HepG2 (cell line): ENCODE measurements around the gene MTIF2. TPM values are rescaled to one million over a fixed set of nuclear protein-coding genes. Genes with fewer than 3 reads are reported as not detected.

ENCODE experiments used
- CEBPG ChIP-seq: IDR thresholded peaks from 2 replicates; pipeline ENCODE4 v1.6.1; 2016
- EHMT2 ChIP-seq: fragments of 200-600 bp; sonication (generic); IDR thresholded peaks from 2 replicates; pipeline ENCODE4 v1.7.0; 2017; ENCODE audit warnings: antibody characterized with exemption, low read depth, low read length, borderline replicate concordance
- FIP1L1 ChIP-seq: fragments of 200-400 bp; formaldehyde crosslinking; IDR thresholded peaks from 2 replicates; pipeline ENCODE4 v1.6.1; 2018; ENCODE audit warnings: low read depth, mild to moderate bottlenecking, low read length, moderate library complexity, borderline replicate concordance; ENCODE audit not compliant: insufficient read depth
- KDM6A ChIP-seq: IDR thresholded peaks from 2 replicates; pipeline ENCODE4 v1.6.1; 2016; ENCODE audit warnings: low read depth
- KMT2B ChIP-seq: IDR thresholded peaks from 2 replicates; pipeline ENCODE4 v1.6.1; 2016; ENCODE audit warnings: missing genetic modification reagents, missing compliant biosample characterization
- MAF1 ChIP-seq: sonication (generic); formaldehyde crosslinking; IDR thresholded peaks from 2 replicates; pipeline ENCODE4 v1.5.0; 2020; ENCODE audit warnings: missing genetic modification reagents, borderline replicate concordance
- SMAD1 ChIP-seq: sonication (generic); formaldehyde crosslinking; IDR thresholded peaks from 2 replicates; pipeline ENCODE4 v1.4.0; 2020; ENCODE audit warnings: missing genetic modification reagents, low read depth, mild to moderate bottlenecking, borderline replicate concordance
- TMF1 ChIP-seq: sonication (generic); formaldehyde crosslinking; IDR thresholded peaks from 2 replicates; pipeline ENCODE4 v1.8.1; 2022; ENCODE audit warnings: low read depth, missing genetic modification reagents
- U2AF2 ChIP-seq: fragments of 200-400 bp; formaldehyde crosslinking; IDR thresholded peaks from 2 replicates; pipeline ENCODE4 v1.6.1; 2017; ENCODE audit warnings: low read depth, mild to moderate bottlenecking, low read length
- ZFX ChIP-seq: sonication (generic); formaldehyde crosslinking; IDR thresholded peaks from 2 replicates; pipeline ENCODE4 v1.4.0; 2020; ENCODE audit warnings: mild to moderate bottlenecking, low read depth, missing genetic modification reagents, moderate library complexity
- ZKSCAN5 ChIP-seq: sonication (generic); formaldehyde crosslinking; IDR thresholded peaks from 2 replicates; pipeline ENCODE4 v1.5.1; 2020; ENCODE audit warnings: mild to moderate bottlenecking, missing genetic modification reagents
- ZNF232 ChIP-seq: sonication (generic); formaldehyde crosslinking; IDR thresholded peaks from 2 replicates; pipeline ENCODE4 v1.4.0; 2020; ENCODE audit warnings: missing genetic modification reagents, borderline replicate concordance
- polyA plus RNA-seq, 8 experiments: library from polyadenylated mRNA; depleted of rRNA in 3 of 8; stranded (reverse) in 7 of 8; unstranded in 1 of 8; fragments of >200 nt; fragmentation: Illumina TruSeq in 4 of 8; extraction: Trizol in 4 of 8; gene quantifications; 2 replicates each; pipeline versions ENCODE4 v1.2.1 to v1.2.3, GENCODE V29; 2011 to 2016; ENCODE audit warnings: low read depth in 4 of 8, missing spikeins in 1 of 8, mixed read lengths in 1 of 8; ENCODE audit not compliant: insufficient read depth in 1 of 8
- total RNA-seq, 5 experiments: library from RNA; depleted of rRNA; stranded (reverse); fragments of >200 nt; fragmentation: Illumina TruSeq; extraction: Trizol; gene quantifications; 2 replicates each; pipeline ENCODE4 v1.2.3, GENCODE V29; 2016; ENCODE audit warnings: low read depth in 1 of 5
- TF ChIP-seq, protein P1 (sequence below): sonication (generic); formaldehyde crosslinking; IDR thresholded peaks from 2 replicates; pipeline ENCODE4 v1.4.0; 2020; ENCODE audit warnings: mild to moderate bottlenecking, missing genetic modification reagents
- TF ChIP-seq, protein P2 (sequence below): sonication (generic); formaldehyde crosslinking; IDR thresholded peaks from 2 replicates; pipeline ENCODE4 v1.5.1; 2020; ENCODE audit warnings: missing genetic modification reagents, mild to moderate bottlenecking, borderline replicate concordance
- TF ChIP-seq, protein P3 (sequence below): IDR thresholded peaks from 2 replicates; pipeline ENCODE4 v1.6.1; 2016; ENCODE audit warnings: low read depth, missing genetic modification reagents, missing compliant biosample characterization
- TF ChIP-seq, protein P4 (sequence below), 2 experiments: sonication (generic) in 1 of 2; formaldehyde crosslinking in 1 of 2; IDR thresholded peaks; 2 replicates each; pipeline versions ENCODE4 v1.5.1 to v1.6.1; 2011 to 2020; ENCODE audit warnings: borderline replicate concordance in 1 of 2, low read depth in 1 of 2, low read length in 1 of 2, mild to moderate bottlenecking in 1 of 2, missing genetic modification reagents in 1 of 2, moderate library complexity in 1 of 2

The MTIF2 gene
- total and polyA plus RNA-seq, 2 of the 13 experiments (the other 11 are each of a cell fraction or from before 2014, with no cell fraction given), result 32.1 to 92.1 TPM

DNA sequence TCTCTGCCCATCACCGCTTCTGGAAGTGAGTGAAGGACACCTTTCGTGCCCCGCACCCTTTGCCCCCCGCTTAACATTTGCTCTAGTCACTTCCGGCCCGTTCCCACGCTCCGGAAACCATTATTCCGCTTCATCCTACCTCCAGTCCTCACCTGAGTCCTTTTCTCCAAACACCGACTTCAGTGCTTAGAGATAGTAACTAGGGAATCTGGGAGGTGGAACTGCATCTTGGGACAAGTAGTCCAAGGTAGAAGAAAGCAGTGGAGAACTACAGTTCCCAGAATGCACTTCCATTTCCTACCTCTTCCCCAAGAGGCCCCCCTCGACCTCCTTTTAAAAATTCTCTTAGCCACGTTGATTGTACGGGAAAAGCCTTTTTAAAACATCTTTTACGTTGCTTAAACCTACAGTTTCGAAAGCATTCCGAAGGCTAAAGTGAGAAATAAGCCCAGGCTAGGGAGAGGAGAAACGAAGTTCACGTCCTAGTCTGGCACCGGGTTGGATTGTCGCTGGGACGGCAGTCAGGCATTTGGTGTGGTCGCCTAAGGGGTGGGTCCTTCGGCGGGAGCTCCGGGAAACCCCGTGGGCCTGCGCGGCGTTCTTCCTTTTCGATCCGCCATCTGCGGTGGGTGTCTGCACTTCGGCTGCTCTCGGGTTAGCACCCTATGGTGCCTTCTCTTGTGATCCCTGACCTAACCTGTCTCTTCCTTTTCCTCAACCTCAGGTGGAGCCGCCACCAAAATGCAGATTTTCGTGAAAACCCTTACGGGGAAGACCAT, 36.8 kb downstream of the MTIF2 start, which contains the start of the genes CLHC1 and RPS27A (continued):
- TF ChIP-seq, protein P1, sequence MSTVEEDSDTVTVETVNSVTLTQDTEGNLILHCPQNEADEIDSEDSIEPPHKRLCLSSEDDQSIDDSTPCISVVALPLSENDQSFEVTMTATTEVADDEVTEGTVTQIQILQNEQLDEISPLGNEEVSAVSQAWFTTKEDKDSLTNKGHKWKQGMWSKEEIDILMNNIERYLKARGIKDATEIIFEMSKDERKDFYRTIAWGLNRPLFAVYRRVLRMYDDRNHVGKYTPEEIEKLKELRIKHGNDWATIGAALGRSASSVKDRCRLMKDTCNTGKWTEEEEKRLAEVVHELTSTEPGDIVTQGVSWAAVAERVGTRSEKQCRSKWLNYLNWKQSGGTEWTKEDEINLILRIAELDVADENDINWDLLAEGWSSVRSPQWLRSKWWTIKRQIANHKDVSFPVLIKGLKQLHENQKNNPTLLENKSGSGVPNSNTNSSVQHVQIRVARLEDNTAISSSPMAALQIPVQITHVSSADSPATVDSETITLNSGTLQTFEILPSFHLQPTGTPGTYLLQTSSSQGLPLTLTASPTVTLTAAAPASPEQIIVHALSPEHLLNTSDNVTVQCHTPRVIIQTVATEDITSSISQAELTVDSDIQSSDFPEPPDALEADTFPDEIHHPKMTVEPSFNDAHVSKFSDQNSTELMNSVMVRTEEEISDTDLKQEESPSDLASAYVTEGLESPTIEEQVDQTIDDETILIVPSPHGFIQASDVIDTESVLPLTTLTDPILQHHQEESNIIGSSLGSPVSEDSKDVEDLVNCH (CRISPR knock-in tag), result no peak
- TF ChIP-seq U2AF2 (0 out of 2 replicates have a peak, but pooled peaks have one; percentile 46), KMT2B (CRISPR knock-in tag) (peak; percentile 71), MAF1 (CRISPR knock-in tag) (0 out of 2 replicates have a peak, but pooled peaks have one; percentile 47), TMF1 (peak; percentile 65; the same call in 1 of the 2 replicates), EHMT2 (no peak; the same call in 1 of the 2 replicates), ZKSCAN5 (no peak), SMAD1 (CRISPR knock-in tag) (peak; percentile 89), ZNF232 (CRISPR knock-in tag) (peak; percentile 91; the same call in 1 of the 2 replicates), KDM6A (0 out of 2 replicates have a peak, but pooled peaks have one; percentile 43), CEBPG (CRISPR knock-in tag) (no peak), FIP1L1 (no peak), ZFX (CRISPR knock-in tag) (peak; percentile 87)
- TF ChIP-seq, protein P2, sequence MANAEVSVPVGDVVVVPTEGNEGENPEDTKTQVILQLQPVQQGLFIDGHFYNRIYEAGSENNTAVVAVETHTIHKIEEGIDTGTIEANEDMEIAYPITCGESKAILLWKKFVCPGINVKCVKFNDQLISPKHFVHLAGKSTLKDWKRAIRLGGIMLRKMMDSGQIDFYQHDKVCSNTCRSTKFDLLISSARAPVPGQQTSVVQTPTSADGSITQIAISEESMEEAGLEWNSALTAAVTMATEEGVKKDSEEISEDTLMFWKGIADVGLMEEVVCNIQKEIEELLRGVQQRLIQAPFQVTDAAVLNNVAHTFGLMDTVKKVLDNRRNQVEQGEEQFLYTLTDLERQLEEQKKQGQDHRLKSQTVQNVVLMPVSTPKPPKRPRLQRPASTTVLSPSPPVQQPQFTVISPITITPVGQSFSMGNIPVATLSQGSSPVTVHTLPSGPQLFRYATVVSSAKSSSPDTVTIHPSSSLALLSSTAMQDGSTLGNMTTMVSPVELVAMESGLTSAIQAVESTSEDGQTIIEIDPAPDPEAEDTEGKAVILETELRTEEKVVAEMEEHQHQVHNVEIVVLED, result peak; percentile 82
- TF ChIP-seq, protein P3, sequence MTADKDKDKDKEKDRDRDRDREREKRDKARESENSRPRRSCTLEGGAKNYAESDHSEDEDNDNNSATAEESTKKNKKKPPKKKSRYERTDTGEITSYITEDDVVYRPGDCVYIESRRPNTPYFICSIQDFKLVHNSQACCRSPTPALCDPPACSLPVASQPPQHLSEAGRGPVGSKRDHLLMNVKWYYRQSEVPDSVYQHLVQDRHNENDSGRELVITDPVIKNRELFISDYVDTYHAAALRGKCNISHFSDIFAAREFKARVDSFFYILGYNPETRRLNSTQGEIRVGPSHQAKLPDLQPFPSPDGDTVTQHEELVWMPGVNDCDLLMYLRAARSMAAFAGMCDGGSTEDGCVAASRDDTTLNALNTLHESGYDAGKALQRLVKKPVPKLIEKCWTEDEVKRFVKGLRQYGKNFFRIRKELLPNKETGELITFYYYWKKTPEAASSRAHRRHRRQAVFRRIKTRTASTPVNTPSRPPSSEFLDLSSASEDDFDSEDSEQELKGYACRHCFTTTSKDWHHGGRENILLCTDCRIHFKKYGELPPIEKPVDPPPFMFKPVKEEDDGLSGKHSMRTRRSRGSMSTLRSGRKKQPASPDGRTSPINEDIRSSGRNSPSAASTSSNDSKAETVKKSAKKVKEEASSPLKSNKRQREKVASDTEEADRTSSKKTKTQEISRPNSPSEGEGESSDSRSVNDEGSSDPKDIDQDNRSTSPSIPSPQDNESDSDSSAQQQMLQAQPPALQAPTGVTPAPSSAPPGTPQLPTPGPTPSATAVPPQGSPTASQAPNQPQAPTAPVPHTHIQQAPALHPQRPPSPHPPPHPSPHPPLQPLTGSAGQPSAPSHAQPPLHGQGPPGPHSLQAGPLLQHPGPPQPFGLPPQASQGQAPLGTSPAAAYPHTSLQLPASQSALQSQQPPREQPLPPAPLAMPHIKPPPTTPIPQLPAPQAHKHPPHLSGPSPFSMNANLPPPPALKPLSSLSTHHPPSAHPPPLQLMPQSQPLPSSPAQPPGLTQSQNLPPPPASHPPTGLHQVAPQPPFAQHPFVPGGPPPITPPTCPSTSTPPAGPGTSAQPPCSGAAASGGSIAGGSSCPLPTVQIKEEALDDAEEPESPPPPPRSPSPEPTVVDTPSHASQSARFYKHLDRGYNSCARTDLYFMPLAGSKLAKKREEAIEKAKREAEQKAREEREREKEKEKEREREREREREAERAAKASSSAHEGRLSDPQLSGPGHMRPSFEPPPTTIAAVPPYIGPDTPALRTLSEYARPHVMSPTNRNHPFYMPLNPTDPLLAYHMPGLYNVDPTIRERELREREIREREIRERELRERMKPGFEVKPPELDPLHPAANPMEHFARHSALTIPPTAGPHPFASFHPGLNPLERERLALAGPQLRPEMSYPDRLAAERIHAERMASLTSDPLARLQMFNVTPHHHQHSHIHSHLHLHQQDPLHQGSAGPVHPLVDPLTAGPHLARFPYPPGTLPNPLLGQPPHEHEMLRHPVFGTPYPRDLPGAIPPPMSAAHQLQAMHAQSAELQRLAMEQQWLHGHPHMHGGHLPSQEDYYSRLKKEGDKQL (CRISPR knock-in tag), result peak; percentile 19; the same call in 1 of the 2 replicates
- TF ChIP-seq, protein P4, sequence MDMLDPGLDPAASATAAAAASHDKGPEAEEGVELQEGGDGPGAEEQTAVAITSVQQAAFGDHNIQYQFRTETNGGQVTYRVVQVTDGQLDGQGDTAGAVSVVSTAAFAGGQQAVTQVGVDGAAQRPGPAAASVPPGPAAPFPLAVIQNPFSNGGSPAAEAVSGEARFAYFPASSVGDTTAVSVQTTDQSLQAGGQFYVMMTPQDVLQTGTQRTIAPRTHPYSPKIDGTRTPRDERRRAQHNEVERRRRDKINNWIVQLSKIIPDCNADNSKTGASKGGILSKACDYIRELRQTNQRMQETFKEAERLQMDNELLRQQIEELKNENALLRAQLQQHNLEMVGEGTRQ (IDR thresholded peaks at IDR 0.05; ENCODE audit: low read depth, low read length), result no peak
- TF ChIP-seq, protein P4 (CRISPR knock-in tag; IDR thresholded peaks at IDR 0.05; ENCODE audit: borderline replicate concordance), result peak; percentile 62; the same call in 1 of the 2 replicates
